Lower leg skin (tissue), 3 donors: ENCODE data around the gene KCNS1.

Source experiments
- CTCF ChIP-seq, 3 donors: fragments of 450-650 bp; IDR thresholded peaks; one replicate each; pipeline ENCODE4 v1.5.1; 2016; ENCODE audit warnings: antibody characterized with exemption in 3 of 3, mild to moderate bottlenecking in 3 of 3, moderate library complexity in 2 of 3
- POLR2A ChIP-seq, 2 donors: fragments of 450-650 bp; IDR thresholded peaks; one replicate each; pipeline ENCODE4 v1.6.1; 2016 to 2017; ENCODE audit warnings: antibody characterized with exemption in 2 of 2, mild to moderate bottlenecking in 1 of 2, moderate library complexity in 1 of 2

- TF ChIP-seq CTCF (IDR thresholded peaks at IDR 0.05) (no peak), POLR2A (IDR thresholded peaks at IDR 0.05) (no peak)
These were observed 14.9 kb upstream of the KCNS1 start for GRCh38 chr20:45115829-45116228.
